ENCODE data around the gene WDCP.
"Not testable (repeated sequence)": the region's sequence is repeated elsewhere in the genome, so short reads cannot be mapped to it uniquely, and the experiment has no call there.

Gene WDCP

GRCh38 chr2:24046930-24047702 is at the start of gene WDCP:
Gene WDCP, minus strand, starts transcription at chr2:24047391. Its CDS starts 7,897 bp downstream, at chr2:24039494.
- Histone ChIP-seq H3K9ac (ENCODE audit: low read length) (peak within 1 kb of the TSS; percentile 69; the same call in 1 of the 2 replicates), H4K20me1 (ENCODE audit: insufficient read depth, low read length) (no peaks in the 10 kb centered on the region), H3K4me3 (ENCODE audit: low read length) (peak within 1 kb of the TSS; percentile 93), H3K79me2 (ENCODE audit: low read length) (peaks cover 11% of the 10 kb centered on the region), H2AFZ (ENCODE audit: low read length) (peak within 1 kb of the TSS; percentile 98), H3F3A (ENCODE audit: insufficient read depth, low read length) (peaks cover 5% of the 10 kb centered on the region; the same call in 1 of the 2 replicates), H3K27me3 (replicated peaks; ENCODE audit: insufficient read depth, low read length) (peaks cover 13% of the 10 kb centered on the region), H3K4me2 (ENCODE audit: low read depth, low read length) (peak within 1 kb of the TSS; percentile 63), H3K27ac (ENCODE audit: low read length) (no peak within 1 kb of the TSS), H3K36me3 (replicated peaks; ENCODE audit: insufficient read depth, low read length) (no peaks in the 10 kb centered on the region), H3K4me1 (ENCODE audit: low read length) (peaks cover 11% of the 10 kb centered on the region), H3K9me2 (replicated peaks; ENCODE audit: insufficient read depth, low read length) (no peaks in the 10 kb centered on the region), H3K9me3 (replicated peaks; ENCODE audit: insufficient read depth, low read length) (no peaks in the 10 kb centered on the region)
- TF ChIP-seq EZH2phosphoT487 (IDR thresholded peaks at IDR 0.05; ENCODE audit: low read length) (no peak), EZH2 (optimal IDR thresholded peaks at IDR 0.05; ENCODE audit: low read depth, low read length) (no peak), CTCF (IDR thresholded peaks at IDR 0.05; ENCODE audit: low read length) (no peak)
- peak; percentile 99 for DNase-seq

GRCh38 chr2:24095171-24095677 is 48.0 kb upstream of the WDCP start:
- H3K9me2 ChIP-seq (replicated peaks; ENCODE audit: insufficient read depth, low read length); H3K27ac ChIP-seq (ENCODE audit: low read length); H3K27me3 ChIP-seq (replicated peaks; ENCODE audit: insufficient read depth, low read length); H3K9me3 ChIP-seq (replicated peaks; ENCODE audit: insufficient read depth, low read length); H3K4me2 ChIP-seq (ENCODE audit: low read depth, low read length); H4K20me1 ChIP-seq (ENCODE audit: insufficient read depth, low read length); H3K79me2 ChIP-seq (ENCODE audit: low read length); H3K36me3 ChIP-seq (replicated peaks; ENCODE audit: insufficient read depth, low read length); H3K4me1 ChIP-seq (ENCODE audit: low read length); H3K4me3 ChIP-seq (ENCODE audit: low read length); DNase-seq; H3K9ac ChIP-seq (ENCODE audit: low read length); H3F3A ChIP-seq (ENCODE audit: insufficient read depth, low read length); H2AFZ ChIP-seq (ENCODE audit: low read length): not testable (repeated sequence)

GRCh38 chr2:24093270-24093669 is 46.1 kb upstream of the WDCP start:
- not testable (repeated sequence) for H3K4me2 ChIP-seq (ENCODE audit: low read depth, low read length); H3K79me2 ChIP-seq (ENCODE audit: low read length); H3K4me3 ChIP-seq (ENCODE audit: low read length); H3F3A ChIP-seq (ENCODE audit: insufficient read depth, low read length); H3K36me3 ChIP-seq (replicated peaks; ENCODE audit: insufficient read depth, low read length); H3K27ac ChIP-seq (ENCODE audit: low read length); H3K9ac ChIP-seq (ENCODE audit: low read length); H3K27me3 ChIP-seq (replicated peaks; ENCODE audit: insufficient read depth, low read length); H3K9me2 ChIP-seq (replicated peaks; ENCODE audit: insufficient read depth, low read length); H4K20me1 ChIP-seq (ENCODE audit: insufficient read depth, low read length); DNase-seq; H2AFZ ChIP-seq (ENCODE audit: low read length); H3K4me1 ChIP-seq (ENCODE audit: low read length); H3K9me3 ChIP-seq (replicated peaks; ENCODE audit: insufficient read depth, low read length)

GRCh38 chr2:24088821-24089359 is 41.7 kb upstream of the WDCP start:
- H3K4me2 ChIP-seq (ENCODE audit: low read depth, low read length): no peak overlapping the region
- H3K27me3 ChIP-seq (replicated peaks; ENCODE audit: insufficient read depth, low read length): no peaks in the 10 kb centered on the region
- peaks cover 12% of the 10 kb centered on the region; the same call in 1 of the 2 replicates for H3F3A ChIP-seq (ENCODE audit: insufficient read depth, low read length)
- TF ChIP-seq CTCF (IDR thresholded peaks at IDR 0.05; ENCODE audit: low read length) (no peak), EZH2 (optimal IDR thresholded peaks at IDR 0.05; ENCODE audit: low read depth, low read length) (no peak), EZH2phosphoT487 (IDR thresholded peaks at IDR 0.05; ENCODE audit: low read length) (no peak)
- no peak overlapping the region for H3K27ac ChIP-seq (ENCODE audit: low read length)
- H3K9me2 ChIP-seq (replicated peaks; ENCODE audit: insufficient read depth, low read length): no peaks in the 10 kb centered on the region
- no peak overlapping the region for H3K9ac ChIP-seq (ENCODE audit: low read length)
- no peaks in the 10 kb centered on the region for H3K79me2 ChIP-seq (ENCODE audit: low read length)
- no peaks in the 10 kb centered on the region for H3K36me3 ChIP-seq (replicated peaks; ENCODE audit: insufficient read depth, low read length)
- no peak overlapping the region for H2AFZ ChIP-seq (ENCODE audit: low read length)
- no peak overlapping the region for H3K4me3 ChIP-seq (ENCODE audit: low read length)
- DNase-seq: no peak
- no peaks in the 10 kb centered on the region for H4K20me1 ChIP-seq (ENCODE audit: insufficient read depth, low read length)
- no peaks in the 10 kb centered on the region for H3K4me1 ChIP-seq (ENCODE audit: low read length)
- H3K9me3 ChIP-seq (replicated peaks; ENCODE audit: insufficient read depth, low read length): no peaks in the 10 kb centered on the region

Data from MM.1S (cell line).